Left lung (tissue), 10 donors: ENCODE results near the gene OTOR. TPM values are rescaled to one million over a fixed set of nuclear protein-coding genes. Genes with fewer than 3 reads are reported as not detected.

Source experiments
- ATAC-seq: fragments of 200-7000 bp; cut with Tn5 transposase; one replicate; pipeline ENCODE4 v1.9.1; 2020; ENCODE audit warnings: moderate library complexity
- DNase-seq, 4 donors: peaks; one replicate each; pipeline ENCODE4 v3.0.0-alpha.2; 2013 to 2020
- H3K27ac ChIP-seq, 2 donors: fragments of 200-600 bp; sonication (generic) in 1 of 2; one replicate each; pipeline versions ENCODE4 v1.5.0 to v1.8.0; 2020 to 2021
- H3K27me3 ChIP-seq, 2 donors: fragments of 200-600 bp; sonication (generic) in 1 of 2; one replicate each; pipeline versions ENCODE4 v1.5.0 to v1.8.0; 2020 to 2021
- H3K36me3 ChIP-seq, 2 donors: fragments of 200-600 bp; sonication (generic) in 1 of 2; one replicate each; pipeline versions ENCODE4 v1.5.0 to v1.8.0; 2020 to 2021
- H3K4me1 ChIP-seq, 2 donors: fragments of 200-600 bp; one replicate each; pipeline ENCODE4 v1.8.0; 2021
- H3K4me3 ChIP-seq, 2 donors: fragments of 200-600 bp; sonication (generic) in 1 of 2; one replicate each; pipeline versions ENCODE4 v1.5.0 to v1.8.0; 2020 to 2021; ENCODE audit warnings: mild to moderate bottlenecking in 1 of 2
- H3K9me3 ChIP-seq, 2 donors: fragments of 200-600 bp; sonication (generic) in 1 of 2; one replicate each; pipeline versions ENCODE4 v1.5.0 to v1.8.0; 2020 to 2021
- intact Hi-C, 2 donors: fragments of 100-400 bp; cut with DNase I; formaldehyde crosslinking; loops; one replicate each; pipeline versions ENCODE4 v1.11.2 to v1.14.2; 2022
- polyA plus RNA-seq, 6 donors: library from polyadenylated mRNA; unstranded; fragments of 120-200 nt; gene quantifications; one replicate each; pipeline ENCODE4 v1.2.1, GENCODE V29; 2013; ENCODE audit not compliant: insufficient read length in 6 of 6
- total RNA-seq, 2 donors: library from RNA; stranded (reverse); fragmentation: NEBNext Ultra II Directional; extraction: Animal tissue kit (Norgen Biotek cat#: 25700); gene quantifications; one replicate each; pipeline ENCODE4 v1.2.1, GENCODE V29; 2021
- TF ChIP-seq, protein P1 (sequence below), 2 donors: fragments of 200-600 bp; sonication (generic) in 1 of 2; IDR thresholded peaks; one replicate each; pipeline versions ENCODE4 v1.5.0 to v1.8.0; 2021; ENCODE audit warnings: antibody characterized with exemption in 2 of 2
- donor health status: DM: no; HTN: yes; CAD: no.
- donor health status: DM: no; HTN: no; CAD: no.

The OTOR gene
- total and polyA plus RNA-seq, 8 donors = not detected

DNA sequence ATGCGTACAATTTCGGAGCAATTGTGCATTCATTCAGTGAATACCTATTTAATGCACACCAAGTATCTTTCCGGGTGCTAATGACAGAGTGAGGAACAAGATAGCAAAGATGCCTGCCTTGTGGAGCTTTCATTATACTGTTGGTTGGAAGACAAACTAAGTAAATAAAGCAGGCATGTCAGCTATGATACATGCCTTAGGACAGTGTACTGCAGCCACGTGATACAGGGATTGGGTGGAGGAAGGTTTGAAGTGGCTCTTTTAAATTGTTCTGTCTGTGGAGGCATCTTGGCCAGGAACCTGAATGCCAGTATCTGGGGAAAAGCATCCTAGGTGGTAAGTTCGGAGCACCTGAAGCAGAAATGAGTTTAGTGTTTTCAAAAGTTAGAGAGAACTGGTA lies 3.0 kb upstream of the OTOR start:
- intact Hi-C loops = no loop called here
- ATAC-seq = no peak
- no peaks in the 10 kb centered on the region for H3K9me3 ChIP-seq
- H3K36me3 ChIP-seq = peaks cover 0 to 25% of the 10 kb centered on the region in 2 donors
- DNase-seq = no peak
- H3K4me1 ChIP-seq = no peaks in the 10 kb centered on the region
- H3K27ac ChIP-seq = no peak overlapping the region
- H3K27me3 ChIP-seq = peaks cover 0 to 6% of the 10 kb centered on the region in 2 donors
- no peak overlapping the region for H3K4me3 ChIP-seq
- TF ChIP-seq, protein P1, sequence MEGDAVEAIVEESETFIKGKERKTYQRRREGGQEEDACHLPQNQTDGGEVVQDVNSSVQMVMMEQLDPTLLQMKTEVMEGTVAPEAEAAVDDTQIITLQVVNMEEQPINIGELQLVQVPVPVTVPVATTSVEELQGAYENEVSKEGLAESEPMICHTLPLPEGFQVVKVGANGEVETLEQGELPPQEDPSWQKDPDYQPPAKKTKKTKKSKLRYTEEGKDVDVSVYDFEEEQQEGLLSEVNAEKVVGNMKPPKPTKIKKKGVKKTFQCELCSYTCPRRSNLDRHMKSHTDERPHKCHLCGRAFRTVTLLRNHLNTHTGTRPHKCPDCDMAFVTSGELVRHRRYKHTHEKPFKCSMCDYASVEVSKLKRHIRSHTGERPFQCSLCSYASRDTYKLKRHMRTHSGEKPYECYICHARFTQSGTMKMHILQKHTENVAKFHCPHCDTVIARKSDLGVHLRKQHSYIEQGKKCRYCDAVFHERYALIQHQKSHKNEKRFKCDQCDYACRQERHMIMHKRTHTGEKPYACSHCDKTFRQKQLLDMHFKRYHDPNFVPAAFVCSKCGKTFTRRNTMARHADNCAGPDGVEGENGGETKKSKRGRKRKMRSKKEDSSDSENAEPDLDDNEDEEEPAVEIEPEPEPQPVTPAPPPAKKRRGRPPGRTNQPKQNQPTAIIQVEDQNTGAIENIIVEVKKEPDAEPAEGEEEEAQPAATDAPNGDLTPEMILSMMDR (IDR thresholded peaks at IDR 0.05) = no peak

DNA sequence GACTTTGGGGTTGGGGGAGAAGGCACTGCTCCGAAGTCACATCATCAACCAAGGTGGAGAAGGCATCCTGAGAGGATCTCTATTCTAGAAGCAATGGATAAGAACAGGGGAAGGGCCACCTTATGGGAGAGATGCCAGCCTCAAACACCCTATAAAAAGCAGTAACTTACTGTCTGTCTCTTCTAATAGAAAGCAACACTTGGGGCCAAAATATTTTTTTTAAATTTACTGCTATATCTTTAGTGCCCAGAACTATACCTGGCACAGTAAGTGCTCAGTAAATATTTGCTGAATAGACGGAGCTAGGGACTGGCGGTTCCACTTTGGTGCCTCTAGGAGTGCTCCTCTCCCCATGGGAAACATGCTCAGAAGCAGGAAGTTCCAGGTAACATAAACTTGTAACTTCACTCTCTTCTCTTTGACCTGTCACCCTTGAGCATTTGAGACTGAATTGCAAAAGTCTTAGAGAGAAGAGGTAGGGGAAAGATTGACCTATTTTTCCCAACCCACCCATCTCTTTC lies 807 bp upstream of the OTOR start:
- Histone ChIP-seq H3K4me1 (no peaks in the 10 kb centered on the region), H3K4me3 (no peak overlapping the region), H3K9me3 (no peaks in the 10 kb centered on the region), H3K27me3 (peaks cover 0 to 6% of the 10 kb centered on the region in 2 donors), H3K36me3 (peaks cover 0 to 5% of the 10 kb centered on the region in 2 donors), H3K27ac (no peak overlapping the region)
- DNase-seq = peak in 1 of 4 donors; percentile 37
- intact Hi-C loops = no loop called here
- ATAC-seq = peak; percentile 97
- TF ChIP-seq, protein P1 (IDR thresholded peaks at IDR 0.05) = no peak

DNA sequence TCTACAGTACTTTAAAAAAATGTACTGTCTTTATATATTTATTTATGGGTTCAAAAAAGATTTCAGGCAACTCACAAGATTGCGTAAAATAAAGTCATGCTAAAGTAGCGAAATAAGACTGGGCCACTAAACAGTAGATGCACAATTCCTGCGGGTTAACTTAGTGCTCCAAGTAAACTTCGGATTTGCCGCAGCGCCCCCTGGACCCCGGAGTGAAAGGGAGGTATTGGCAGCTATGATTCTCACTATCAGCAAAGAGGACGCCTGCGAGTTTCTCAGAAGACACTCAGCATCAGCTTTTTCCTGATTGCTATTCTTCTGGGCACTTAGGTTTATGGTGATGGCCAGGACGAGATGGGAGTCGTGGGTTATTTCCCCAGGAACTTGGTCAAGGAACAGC lies 1.4 kb downstream of the OTOR start:
- H3K4me1 ChIP-seq = no peaks in the 10 kb centered on the region
- H3K27me3 ChIP-seq = peaks cover 0 to 6% of the 10 kb centered on the region in 2 donors
- H3K9me3 ChIP-seq = no peaks in the 10 kb centered on the region
- H3K4me3 ChIP-seq = no peak overlapping the region
- no peaks in the 10 kb centered on the region for H3K36me3 ChIP-seq
- intact Hi-C loops = no loop called here
- DNase-seq = no peak
- no peak overlapping the region for H3K27ac ChIP-seq
- ATAC-seq = no peak
- TF ChIP-seq, protein P1 (IDR thresholded peaks at IDR 0.05) = no peak

DNA sequence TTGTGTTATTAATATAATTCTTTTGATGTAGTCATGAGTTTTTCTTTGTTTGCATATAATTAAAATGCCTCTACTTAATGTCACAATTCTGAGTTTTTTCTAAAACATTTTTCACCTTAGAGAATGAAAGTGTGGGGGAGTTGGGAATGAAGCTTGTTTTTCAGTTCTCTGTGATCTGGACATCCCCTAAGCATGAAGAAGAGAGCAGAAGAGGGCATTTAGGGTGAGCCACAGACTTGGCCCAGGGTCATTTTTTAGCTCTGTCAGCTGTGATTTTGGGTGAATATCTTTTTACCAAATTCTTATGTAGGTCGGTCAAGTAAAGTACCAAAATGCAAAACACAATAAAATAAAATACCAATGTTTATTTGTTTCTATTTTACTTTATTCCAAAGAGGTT lies 3.9 kb downstream of the OTOR start:
- no peaks in the 10 kb centered on the region for H3K27me3 ChIP-seq
- no peaks in the 10 kb centered on the region for H3K9me3 ChIP-seq
- ATAC-seq (no peak), DNase-seq (no peak)
- no peak overlapping the region for H3K4me3 ChIP-seq
- no peaks in the 10 kb centered on the region for H3K4me1 ChIP-seq
- H3K27ac ChIP-seq = no peak overlapping the region
- no peaks in the 10 kb centered on the region for H3K36me3 ChIP-seq
- TF ChIP-seq, protein P1 (IDR thresholded peaks at IDR 0.05) = no peak
- intact Hi-C loops = no loop called here

DNA sequence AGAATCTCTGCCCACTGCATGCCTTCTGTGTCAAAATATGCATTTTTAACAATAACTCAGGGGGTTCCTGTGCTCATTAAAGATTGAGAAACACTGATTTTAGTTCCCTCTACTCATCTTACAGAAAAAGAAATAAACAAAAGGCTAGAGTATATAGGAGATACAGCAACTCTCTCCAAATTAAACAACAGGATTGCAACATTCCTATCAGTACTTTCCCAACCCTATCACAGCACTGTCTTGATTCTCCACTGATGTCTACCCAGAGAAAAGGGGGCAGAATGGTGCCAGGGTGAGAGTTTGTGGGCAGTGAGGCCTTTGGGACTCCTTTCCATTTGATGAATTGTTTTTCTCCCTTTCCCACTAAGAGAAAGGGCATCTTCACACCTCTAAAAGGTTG lies 4.7 kb downstream of the OTOR start:
- Histone ChIP-seq H3K4me3 (no peak overlapping the region), H3K4me1 (no peaks in the 10 kb centered on the region), H3K27me3 (no peaks in the 10 kb centered on the region), H3K27ac (no peak overlapping the region), H3K9me3 (no peaks in the 10 kb centered on the region), H3K36me3 (no peaks in the 10 kb centered on the region)
- intact Hi-C loops = no loop called here
- ATAC-seq = no peak
- TF ChIP-seq, protein P1 (IDR thresholded peaks at IDR 0.05) = no peak
- DNase-seq = no peak
